HepG2 (cell line): ENCODE measurements around the gene CA11. TPM values are rescaled to one million over a fixed set of nuclear protein-coding genes. Genes with fewer than 3 reads are reported as not detected.

ENCODE experiments used
- ATAC-seq: fragments of 200-7000 bp; cut with Tn5 transposase; 3 replicates; pipeline ENCODE4 v1.9.1; 2020; ENCODE audit warnings: mild to moderate bottlenecking, moderate library complexity
- BruUV-seq: library from RNA; stranded (reverse); fragments of 400-500 nt; replicated peaks from 2 replicates; lab custom pipeline; 2021; lab: Mats Ljungman, UMichigan
- CTCF ChIA-PET: fragments of 300-600 bp; formaldehyde crosslinking; extraction: SDS; loops from one replicate; lab custom pipeline; 2021; ENCODE audit warnings: low total read pairs, inconsistent platforms, low intra/inter-chr PET ratio; lab: Yijun Ruan, JAX
- POLR2A ChIA-PET: fragments of 350-600 bp; sonication (Branson Sonifier 250); formaldehyde crosslinking; loops from one replicate; lab custom pipeline; 2020; ENCODE audit warnings: antibody characterized with exemption, inconsistent platforms; lab: Yijun Ruan, JAX
- DNase-seq: peaks from one replicate; pipeline ENCODE4 v3.0.0-alpha.2; 2015; ENCODE audit warnings: low spot score
- FAIRE-seq: peaks from 3 replicates; lab custom pipeline; 2011; peaks lifted over from hg19 to GRCh38; lab: Jason Lieb, UNC
- H2AFZ ChIP-seq: one replicate; pipeline ENCODE4 v1.6.1; 2011; ENCODE audit warnings: low read length, inconsistent platforms
- H3K27ac ChIP-seq: fragments of 300-600 bp; 3 replicates; pipeline ENCODE4 v1.8.0; 2011; ENCODE audit warnings: mixed run types, mild to moderate bottlenecking, mixed read lengths, low read length, inconsistent platforms; ENCODE audit not compliant: insufficient read depth; ENCODE audit errors: extremely low read length
- H3K27me3 ChIP-seq, 2 experiments: fragments of 200-600 bp in 1 of 2; 2 replicates in 1 of 2; 3 replicates in 1 of 2; pipeline versions ENCODE4 v1.6.0 to v1.8.0; 2011; ENCODE audit warnings: low read length in 2 of 2, mild to moderate bottlenecking in 2 of 2, moderate library complexity in 2 of 2, inconsistent platforms in 1 of 2; ENCODE audit not compliant: insufficient read depth in 2 of 2, control insufficient read depth in 1 of 2
- H3K36me3 ChIP-seq, 2 experiments: fragments of 200-600 bp in 1 of 2; replicated peaks in 1 of 2; 2 replicates in 1 of 2; 3 replicates in 1 of 2; pipeline versions ENCODE4 v1.5.1 to v1.8.0; 2011; ENCODE audit warnings: low read length in 2 of 2, inconsistent platforms in 1 of 2; ENCODE audit not compliant: insufficient read depth in 2 of 2, control insufficient read depth in 1 of 2
- H3K4me1 ChIP-seq: 2 replicates; pipeline ENCODE4 v1.5.1; 2012; ENCODE audit warnings: low read length, inconsistent platforms; ENCODE audit not compliant: insufficient read depth
- H3K4me2 ChIP-seq: 2 replicates; pipeline ENCODE4 v1.6.0; 2011; ENCODE audit warnings: low read depth, low read length, inconsistent platforms
- H3K4me3 ChIP-seq, 3 experiments: fragments of 200-600 bp in 1 of 3; sonication (generic), shearing (Covaris generic) in 1 of 3; replicated peaks in 1 of 3; 2 replicates each; pipeline ENCODE4 v1.5.1; 2011 to 2016; ENCODE audit warnings: low read length in 3 of 3, inconsistent platforms in 2 of 3, low read depth in 2 of 3, mild to moderate bottlenecking in 2 of 3, control low read depth in 1 of 3, mixed read lengths in 1 of 3; ENCODE audit not compliant: insufficient read depth in 1 of 3
- H3K79me2 ChIP-seq: one replicate; pipeline ENCODE4 v1.6.1; 2011; ENCODE audit warnings: low read length, inconsistent platforms; ENCODE audit not compliant: insufficient read depth
- H3K9ac ChIP-seq: 2 replicates; pipeline ENCODE4 v1.6.0; 2011; ENCODE audit warnings: mild to moderate bottlenecking, low read depth, low read length, inconsistent platforms; ENCODE audit not compliant: insufficient read depth
- H3K9me3 ChIP-seq: 2 replicates; pipeline ENCODE4 v1.5.1; 2012; ENCODE audit warnings: mild to moderate bottlenecking, low read length
- H4K20me1 ChIP-seq: 2 replicates; pipeline ENCODE4 v1.6.0; 2011; ENCODE audit warnings: inconsistent platforms, mild to moderate bottlenecking, low read length, moderate library complexity; ENCODE audit not compliant: insufficient read depth
- AGO2 ChIP-seq: fragments of 200-400 bp; formaldehyde crosslinking; optimal IDR thresholded peaks from 2 replicates; pipeline ENCODE3; 2017; ENCODE audit warnings: mild to moderate bottlenecking, low read depth, low read length, moderate library complexity
- ARID2 ChIP-seq: sonication (generic); formaldehyde crosslinking; IDR thresholded peaks from 2 replicates; pipeline ENCODE4 v1.8.1; 2022; ENCODE audit warnings: mild to moderate bottlenecking, missing genetic modification reagents, borderline replicate concordance
- BCL6 ChIP-seq: IDR thresholded peaks from 2 replicates; pipeline ENCODE4 v1.6.1; 2016; ENCODE audit warnings: missing genetic modification reagents, missing compliant biosample characterization
- CCDC6 ChIP-seq: sonication (generic); formaldehyde crosslinking; IDR thresholded peaks from 2 replicates; pipeline ENCODE4 v1.8.1; 2022; ENCODE audit warnings: mild to moderate bottlenecking, missing genetic modification reagents, moderate library complexity
- JUNB ChIP-seq: sonication (generic); formaldehyde crosslinking; IDR thresholded peaks from 2 replicates; pipeline ENCODE4 v1.8.0; 2022; ENCODE audit warnings: missing genetic modification reagents, mild to moderate bottlenecking, borderline replicate concordance
- WGBS: methylation state at CpG from one replicate; pipeline ENCODE4 v1.1.6; 2017; ENCODE audit warnings: low lambda C conversion rate; 5-methylcytosine and 5-hydroxymethylcytosine counted together
- in situ Hi-C: cut with HindIII; loops from 2 replicates; pipeline ENCODE4 v1.10.0; 2017; ENCODE audit warnings: low pct_unique_long_range_greater_than_20kb; ENCODE audit not compliant: extremely low pct_ligation_motif_present
- intact Hi-C: fragments of 100-400 bp; cut with micrococcal nuclease; formaldehyde crosslinking; loops from one replicate; pipeline ENCODE4 v1.10.0; 2022; ENCODE audit not compliant: unreplicated experiment
- polyA plus RNA-seq, 8 experiments: library from polyadenylated mRNA; depleted of rRNA in 3 of 8; stranded (reverse) in 7 of 8; unstranded in 1 of 8; fragments of >200 nt; fragmentation: Illumina TruSeq in 4 of 8; extraction: Trizol in 4 of 8; gene quantifications; 2 replicates each; pipeline versions ENCODE4 v1.2.1 to v1.2.3, GENCODE V29; 2011 to 2016; ENCODE audit warnings: low read depth in 4 of 8, missing spikeins in 1 of 8, mixed read lengths in 1 of 8; ENCODE audit not compliant: insufficient read depth in 1 of 8
- total RNA-seq, 5 experiments: library from RNA; depleted of rRNA; stranded (reverse); fragments of >200 nt; fragmentation: Illumina TruSeq; extraction: Trizol; gene quantifications; 2 replicates each; pipeline ENCODE4 v1.2.3, GENCODE V29; 2016; ENCODE audit warnings: low read depth in 1 of 5
- TF ChIP-seq, protein P1 (sequence below): sonication (generic); formaldehyde crosslinking; IDR thresholded peaks from 2 replicates; pipeline ENCODE4 v1.8.0; 2022; ENCODE audit warnings: mild to moderate bottlenecking, missing genetic modification reagents, borderline replicate concordance
- TF ChIP-seq, protein P2 (sequence below): sonication (generic); formaldehyde crosslinking; IDR thresholded peaks from 2 replicates; pipeline ENCODE4 v1.4.0; 2020; ENCODE audit warnings: mild to moderate bottlenecking, missing genetic modification reagents
- TF ChIP-seq, protein P3 (sequence below): sonication (generic); formaldehyde crosslinking; IDR thresholded peaks from 2 replicates; pipeline ENCODE4 v1.9.0; 2022; ENCODE audit warnings: missing genetic modification reagents, mild to moderate bottlenecking, borderline replicate concordance

Gene CA11
- total and polyA plus RNA-seq, 2 of the 13 experiments (the other 11 are each of a cell fraction or from before 2014, with no cell fraction given), result 0.41 to 0.58 TPM

DNA sequence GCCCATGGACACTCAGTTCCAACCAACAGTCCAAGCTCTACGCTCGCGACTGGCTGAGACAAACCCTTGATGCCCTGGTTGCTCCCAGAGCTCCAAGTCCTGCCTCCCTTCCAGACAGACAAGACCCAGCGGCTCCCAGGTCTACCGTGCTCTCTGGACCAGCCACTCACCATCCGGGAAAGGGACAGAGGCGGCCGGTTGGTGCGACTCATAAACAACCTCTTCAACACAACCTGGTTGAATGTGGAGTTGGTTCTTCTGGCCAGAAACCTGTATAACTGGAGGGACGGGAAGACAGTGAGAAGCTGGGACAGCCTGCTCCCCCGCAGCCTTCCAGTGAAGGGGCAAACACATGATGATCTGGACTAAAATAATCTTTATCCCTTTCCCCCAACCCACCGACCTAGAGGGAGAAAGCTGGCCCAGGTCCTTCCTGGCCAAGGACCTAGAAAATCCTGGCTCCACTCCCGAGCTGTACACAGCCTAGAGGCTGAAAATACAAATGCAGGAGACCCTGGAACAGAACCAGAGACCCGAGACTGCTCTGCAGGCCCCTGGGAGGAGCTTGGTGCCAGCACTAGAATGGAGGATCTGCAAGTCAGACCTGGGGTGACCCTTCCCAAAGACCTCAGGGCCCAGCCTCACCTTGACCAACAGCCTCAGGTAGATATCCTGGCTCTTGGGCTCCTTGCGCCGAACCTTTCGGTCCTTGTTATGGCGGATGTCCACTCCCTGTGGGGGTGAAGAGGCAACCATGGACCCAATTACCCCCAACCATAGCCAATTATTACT lies 28.6 kb downstream of the CA11 start:
- H3K4me2 ChIP-seq, result peak overlapping the region; percentile 89
- in situ Hi-C loops (no loop called here), intact Hi-C loops (no loop called here)
- peaks cover 33% of the 10 kb centered on the region for H3K79me2 ChIP-seq
- CTCF ChIA-PET, result no interaction called here
- peaks cover 38% of the 10 kb centered on the region for H4K20me1 ChIP-seq
- H3K36me3 ChIP-seq, result peaks cover 15 to 28% of the 10 kb centered on the region in 2 experiments
- DNase-seq (no peak), FAIRE-seq (no peak), ATAC-seq (no peak)
- no peak overlapping the region for H2AFZ ChIP-seq
- H3K4me1 ChIP-seq, result peaks cover 44% of the 10 kb centered on the region
- no peaks in the 10 kb centered on the region; a peak in 1 of 5 replicates for H3K27me3 ChIP-seq
- POLR2A ChIA-PET, result interaction anchor here (1.0 to 1.4 kb wide), 3 partner anchors 9 to 20 kb away, joined by 3 to 5 read pairs (median 3); no protein-coding TSS in a partner anchor
- 77% methylated on average over 16 of the region's 18 CpGs for WGBS
- H3K9ac ChIP-seq, result peak overlapping the region; percentile 96
- no TSS peak for BruUV-seq
- no peaks in the 10 kb centered on the region for H3K9me3 ChIP-seq
- TF ChIP-seq, protein P1, sequence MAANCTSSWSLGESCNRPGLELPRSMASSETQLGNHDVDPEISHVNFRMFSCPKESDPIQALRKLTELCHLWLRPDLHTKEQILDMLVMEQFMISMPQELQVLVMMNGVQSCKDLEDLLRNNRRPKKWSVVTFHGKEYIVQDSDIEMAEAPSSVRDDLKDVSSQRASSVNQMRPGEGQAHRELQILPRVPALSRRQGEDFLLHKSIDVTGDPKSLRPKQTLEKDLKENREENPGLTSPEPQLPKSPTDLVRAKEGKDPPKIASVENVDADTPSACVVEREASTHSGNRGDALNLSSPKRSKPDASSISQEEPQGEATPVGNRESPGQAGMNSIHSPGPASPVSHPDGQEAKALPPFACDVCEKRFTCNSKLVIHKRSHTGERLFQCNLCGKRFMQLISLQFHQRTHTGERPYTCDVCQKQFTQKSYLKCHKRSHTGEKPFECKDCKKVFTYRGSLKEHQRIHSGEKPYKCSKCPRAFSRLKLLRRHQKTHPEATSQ, result 0 out of 2 replicates have a peak, but pooled peaks have one; percentile 19
- TF ChIP-seq ARID2 (CRISPR knock-in tag), result 0 out of 2 replicates have a peak, but pooled peaks have one; percentile 28
- TF ChIP-seq CCDC6, result no peak
- TF ChIP-seq, protein P2, sequence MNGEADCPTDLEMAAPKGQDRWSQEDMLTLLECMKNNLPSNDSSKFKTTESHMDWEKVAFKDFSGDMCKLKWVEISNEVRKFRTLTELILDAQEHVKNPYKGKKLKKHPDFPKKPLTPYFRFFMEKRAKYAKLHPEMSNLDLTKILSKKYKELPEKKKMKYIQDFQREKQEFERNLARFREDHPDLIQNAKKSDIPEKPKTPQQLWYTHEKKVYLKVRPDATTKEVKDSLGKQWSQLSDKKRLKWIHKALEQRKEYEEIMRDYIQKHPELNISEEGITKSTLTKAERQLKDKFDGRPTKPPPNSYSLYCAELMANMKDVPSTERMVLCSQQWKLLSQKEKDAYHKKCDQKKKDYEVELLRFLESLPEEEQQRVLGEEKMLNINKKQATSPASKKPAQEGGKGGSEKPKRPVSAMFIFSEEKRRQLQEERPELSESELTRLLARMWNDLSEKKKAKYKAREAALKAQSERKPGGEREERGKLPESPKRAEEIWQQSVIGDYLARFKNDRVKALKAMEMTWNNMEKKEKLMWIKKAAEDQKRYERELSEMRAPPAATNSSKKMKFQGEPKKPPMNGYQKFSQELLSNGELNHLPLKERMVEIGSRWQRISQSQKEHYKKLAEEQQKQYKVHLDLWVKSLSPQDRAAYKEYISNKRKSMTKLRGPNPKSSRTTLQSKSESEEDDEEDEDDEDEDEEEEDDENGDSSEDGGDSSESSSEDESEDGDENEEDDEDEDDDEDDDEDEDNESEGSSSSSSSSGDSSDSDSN (CRISPR knock-in tag), result peak; percentile 27; the same call in 1 of the 2 replicates
- no peak for TF ChIP-seq JUNB (CRISPR knock-in tag)
- TF ChIP-seq, protein P3, sequence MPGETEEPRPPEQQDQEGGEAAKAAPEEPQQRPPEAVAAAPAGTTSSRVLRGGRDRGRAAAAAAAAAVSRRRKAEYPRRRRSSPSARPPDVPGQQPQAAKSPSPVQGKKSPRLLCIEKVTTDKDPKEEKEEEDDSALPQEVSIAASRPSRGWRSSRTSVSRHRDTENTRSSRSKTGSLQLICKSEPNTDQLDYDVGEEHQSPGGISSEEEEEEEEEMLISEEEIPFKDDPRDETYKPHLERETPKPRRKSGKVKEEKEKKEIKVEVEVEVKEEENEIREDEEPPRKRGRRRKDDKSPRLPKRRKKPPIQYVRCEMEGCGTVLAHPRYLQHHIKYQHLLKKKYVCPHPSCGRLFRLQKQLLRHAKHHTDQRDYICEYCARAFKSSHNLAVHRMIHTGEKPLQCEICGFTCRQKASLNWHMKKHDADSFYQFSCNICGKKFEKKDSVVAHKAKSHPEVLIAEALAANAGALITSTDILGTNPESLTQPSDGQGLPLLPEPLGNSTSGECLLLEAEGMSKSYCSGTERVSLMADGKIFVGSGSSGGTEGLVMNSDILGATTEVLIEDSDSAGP (CRISPR knock-in tag), result 0 out of 2 replicates have a peak, but pooled peaks have one; percentile 7
- peak; percentile 20 for TF ChIP-seq AGO2
- no peak for TF ChIP-seq BCL6
- peak overlapping the region; percentile 89 to 99 (median 89) for H3K4me3 ChIP-seq
- peak overlapping the region; percentile 76 for H3K27ac ChIP-seq
